Cardiac septum (tissue), 1 donor: ENCODE results near the gene TRIP10. TPM values are rescaled to one million over a fixed set of nuclear protein-coding genes. Genes with fewer than 3 reads are reported as not detected.
"Not testable (repeated sequence)": the region's sequence is repeated elsewhere in the genome, so short reads cannot be mapped to it uniquely, and the experiment has no call there.

Experiments
- DNase-seq: peaks from one replicate; pipeline ENCODE4 v3.0.0-alpha.2; 2020; ENCODE audit warnings: low spot score
- intact Hi-C: fragments of 100-400 bp; cut with DNase I; formaldehyde crosslinking; loops from one replicate; pipeline ENCODE4 v1.14.0; 2022
- total RNA-seq: library from RNA; stranded (reverse); fragmentation: NEBNext Ultra II Directional; extraction: Animal tissue kit (Norgen Biotek cat#: 25700); gene quantifications from one replicate; pipeline ENCODE4 v1.2.1, GENCODE V29; 2021
- donor health status: DM: no; HTN: no; CAD: no.

Gene TRIP10
- total RNA-seq, 1 donor from 2014 or later, result 86.1 TPM

GRCh38 chr19:6737873-6738786 lies 1.4 kb upstream of the TRIP10 start:
- intact Hi-C loops, result loop anchor here (2.0 to 5.0 kb wide), 3 partner anchors 125 to 365 kb away; partner anchors contain the start of gene ALKBH7
- peak; percentile 86 for DNase-seq

GRCh38 chr19:6738787-6739389 lies 592 bp upstream of the TRIP10 start:
- intact Hi-C loops, result loop anchor here (2.0 to 5.0 kb wide), 3 partner anchors 124 to 366 kb away; partner anchors contain the start of gene ALKBH7
- no peak for DNase-seq

- intact Hi-C loops, result loop anchor here (2.0 to 5.0 kb wide), 3 partner anchors 123 to 367 kb away; partner anchors contain the start of gene ALKBH7
- peak; percentile 84 for DNase-seq
These were observed 556 bp downstream of the TRIP10 start for GRCh38 chr19:6739883-6740588.

GRCh38 chr19:6740589-6741343 lies 1.3 kb downstream of the TRIP10 start:
- no peak for DNase-seq
- intact Hi-C loops, result no loop called here

GRCh38 chr19:6743066-6743465 lies 3.6 kb downstream of the TRIP10 start:
- DNase-seq, result no peak
- intact Hi-C loops, result no loop called here

GRCh38 chr19:6743714-6744380 lies 4.4 kb downstream of the TRIP10 start:
- intact Hi-C loops, result no loop called here
- no peak for DNase-seq

- peak; percentile 90 for DNase-seq
- intact Hi-C loops, result no loop called here
These were observed 5.2 kb downstream of the TRIP10 start for GRCh38 chr19:6744381-6745301.

- DNase-seq, result no peak
- intact Hi-C loops, result no loop called here
These were observed 6.5 kb downstream of the TRIP10 start for GRCh38 chr19:6745965-6746364.

- DNase-seq, intact Hi-C loops: not testable (repeated sequence)
These were observed 9.1 kb downstream of the TRIP10 start for GRCh38 chr19:6748543-6748942.

GRCh38 chr19:6750062-6750461 lies 10.6 kb downstream of the TRIP10 start:
- intact Hi-C loops, result no loop called here
- DNase-seq, result no peak

GRCh38 chr19:6751189-6751588 lies 11.7 kb downstream of the TRIP10 start:
- no peak for DNase-seq
- intact Hi-C loops, result no loop called here

GRCh38 chr19:6752256-6753177 lies 13.0 kb downstream of the TRIP10 start:
- intact Hi-C loops, result no loop called here
- no peak for DNase-seq

GRCh38 chr19:6753178-6754031 lies 13.9 kb downstream of the TRIP10 start:
- intact Hi-C loops, result no loop called here
- DNase-seq, result peak; percentile 91

GRCh38 chr19:6754136-6754535 lies 14.7 kb downstream of the TRIP10 start:
- intact Hi-C loops, result no loop called here
- no peak for DNase-seq

- no peak for DNase-seq
- intact Hi-C loops, result no loop called here
These were observed 15.4 kb downstream of the TRIP10 start for GRCh38 chr19:6754653-6755463.
